Left lobe of liver (tissue), 2 donors: ENCODE results near the gene CSRNP3. TPM values are rescaled to one million over a fixed set of nuclear protein-coding genes. Genes with fewer than 3 reads are reported as not detected.
A peak's percentile ranks its signal among the peaks of the same experiment; 100 is the strongest.

Experiments used
- ATAC-seq: fragments of 200-7000 bp; cut with Tn5 transposase; one replicate; pipeline ENCODE4 v1.9.1; 2020; ENCODE audit warnings: mild to moderate bottlenecking, moderate library complexity
- DNase-seq: peaks from one replicate; pipeline ENCODE4 v3.0.0-alpha.2; 2020; ENCODE audit warnings: low spot score
- total RNA-seq: library from RNA; stranded (reverse); gene quantifications from one replicate; pipeline ENCODE4 v1.2.1, GENCODE V29; 2021
- donor health status: DM: no; HTN: no; CAD: no; lungs with moderate emphysema.
- donor health status: DM: no; HTN: yes; CAD: no.

CSRNP3 gene
- total RNA-seq, 1 donor from 2014 or later, result 2.6 TPM

- DNase-seq (no peak), ATAC-seq (no peak)
Observed at GRCh38 chr2:165536851-165537499, 67.5 kb downstream of the CSRNP3 start.

GRCh38 chr2:165539985-165540384, 70.5 kb downstream of the CSRNP3 start:
- no peak for DNase-seq
- no peak for ATAC-seq

- DNase-seq, result no peak
- ATAC-seq, result no peak
Observed at GRCh38 chr2:165544897-165545296, 75.4 kb downstream of the CSRNP3 start.

GRCh38 chr2:165547900-165548299, 78.4 kb downstream of the CSRNP3 start:
- ATAC-seq (no peak), DNase-seq (no peak)

- DNase-seq (no peak), ATAC-seq (no peak)
Observed at GRCh38 chr2:165549619-165550018, 80.1 kb downstream of the CSRNP3 start.

DNA sequence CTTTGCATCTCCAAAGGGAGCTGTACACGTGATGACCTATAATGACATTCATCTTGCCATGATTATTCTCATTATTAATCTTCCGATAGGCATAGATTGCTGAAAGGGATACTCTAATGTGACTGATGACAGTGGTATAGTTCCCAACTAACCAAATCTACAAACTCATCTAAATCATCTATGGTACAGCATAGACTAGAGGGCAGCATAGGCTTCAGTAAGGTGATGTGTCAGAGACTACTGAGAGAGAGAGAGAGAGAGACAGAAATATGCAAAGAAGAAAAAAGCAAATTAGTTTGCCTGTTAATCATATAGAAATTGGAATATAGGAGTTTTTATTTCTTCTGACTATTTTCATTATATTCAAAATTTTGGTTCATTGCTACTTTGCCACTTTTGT, 89.3 kb downstream of the CSRNP3 start:
- DNase-seq (no peak), ATAC-seq (peak; percentile 63)

DNA sequence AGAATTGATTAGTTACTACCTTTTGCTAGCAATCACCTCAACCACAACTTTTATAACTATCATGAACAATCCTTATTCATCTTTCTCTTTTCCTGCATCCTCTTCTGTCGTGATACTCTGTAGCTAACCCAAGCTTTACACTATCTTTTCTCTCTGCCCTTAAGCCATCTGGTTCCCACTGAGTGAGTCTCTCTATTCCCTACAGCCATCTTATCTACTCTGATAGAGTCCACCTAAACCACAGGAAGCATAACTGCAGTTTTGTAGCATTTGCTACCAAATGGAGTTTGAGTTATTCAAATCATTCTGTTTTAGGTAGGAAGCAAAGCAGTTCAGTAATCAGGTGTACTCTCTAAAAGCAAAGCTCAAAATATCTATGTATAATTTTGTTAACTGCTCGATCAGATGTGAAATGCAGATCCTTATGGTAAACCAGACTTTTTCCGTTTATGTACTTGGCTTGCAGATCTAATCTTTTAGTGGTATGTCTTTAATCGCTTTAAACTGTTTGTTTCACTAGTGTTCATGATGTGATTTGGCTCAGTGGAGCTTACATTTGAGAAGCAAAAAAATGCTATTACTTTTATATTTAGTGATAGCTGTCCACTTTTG, 91.0 kb downstream of the CSRNP3 start:
- no peak for ATAC-seq
- no peak for DNase-seq

GRCh38 chr2:165561516-165561915, 92.0 kb downstream of the CSRNP3 start:
- ATAC-seq (no peak), DNase-seq (no peak)

DNA sequence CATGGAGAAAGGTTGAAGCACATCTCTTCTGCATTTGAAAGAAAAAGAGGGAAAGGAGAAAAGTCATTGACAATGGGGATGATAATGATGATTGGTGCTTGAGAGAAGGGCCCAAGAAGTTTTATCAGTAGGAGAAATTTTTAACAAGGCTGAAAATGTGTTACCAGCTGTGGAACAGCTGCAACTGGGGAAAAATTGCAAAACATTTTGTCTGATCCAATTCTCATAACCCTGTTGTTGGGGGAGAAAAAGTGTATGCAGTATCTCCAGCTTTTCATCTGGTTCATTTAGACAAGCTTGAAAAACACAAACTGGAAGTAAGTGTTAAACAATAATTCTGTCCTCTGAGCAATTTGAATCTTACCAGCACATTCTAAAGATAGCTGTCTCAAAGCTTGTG, 92.7 kb downstream of the CSRNP3 start:
- DNase-seq, result no peak
- ATAC-seq, result no peak

- no peak for ATAC-seq
- DNase-seq, result no peak
Observed at GRCh38 chr2:165563468-165564225, 94.1 kb downstream of the CSRNP3 start.

GRCh38 chr2:165566008-165566407, 96.5 kb downstream of the CSRNP3 start:
- DNase-seq, result no peak
- no peak for ATAC-seq

- DNase-seq, result no peak
- no peak for ATAC-seq
Observed at GRCh38 chr2:165567273-165567672, 97.8 kb downstream of the CSRNP3 start.

- ATAC-seq, result no peak
- no peak for DNase-seq
Observed at GRCh38 chr2:165568361-165568760, 98.9 kb downstream of the CSRNP3 start.

DNA sequence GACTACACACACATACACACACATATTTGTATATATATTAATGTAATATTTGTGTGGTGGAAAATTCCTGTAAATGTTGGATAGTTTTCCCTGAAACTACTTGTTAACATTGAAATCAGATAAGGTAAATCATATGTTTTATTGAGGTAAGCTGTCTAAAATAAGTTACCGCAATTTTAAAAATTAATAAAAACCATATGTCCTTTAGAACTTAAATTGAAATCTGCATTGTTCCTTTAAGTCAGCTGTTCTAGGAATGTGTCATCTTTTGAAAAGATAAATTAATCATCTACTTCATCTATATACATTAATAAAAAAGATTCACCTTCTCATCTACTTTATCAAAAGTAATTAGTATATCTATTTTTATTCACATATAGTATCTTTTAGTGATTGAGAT, 102.0 kb downstream of the CSRNP3 start:
- ATAC-seq (no peak), DNase-seq (no peak)

GRCh38 chr2:165572151-165572550, 102.7 kb downstream of the CSRNP3 start:
- ATAC-seq (no peak), DNase-seq (no peak)

DNA sequence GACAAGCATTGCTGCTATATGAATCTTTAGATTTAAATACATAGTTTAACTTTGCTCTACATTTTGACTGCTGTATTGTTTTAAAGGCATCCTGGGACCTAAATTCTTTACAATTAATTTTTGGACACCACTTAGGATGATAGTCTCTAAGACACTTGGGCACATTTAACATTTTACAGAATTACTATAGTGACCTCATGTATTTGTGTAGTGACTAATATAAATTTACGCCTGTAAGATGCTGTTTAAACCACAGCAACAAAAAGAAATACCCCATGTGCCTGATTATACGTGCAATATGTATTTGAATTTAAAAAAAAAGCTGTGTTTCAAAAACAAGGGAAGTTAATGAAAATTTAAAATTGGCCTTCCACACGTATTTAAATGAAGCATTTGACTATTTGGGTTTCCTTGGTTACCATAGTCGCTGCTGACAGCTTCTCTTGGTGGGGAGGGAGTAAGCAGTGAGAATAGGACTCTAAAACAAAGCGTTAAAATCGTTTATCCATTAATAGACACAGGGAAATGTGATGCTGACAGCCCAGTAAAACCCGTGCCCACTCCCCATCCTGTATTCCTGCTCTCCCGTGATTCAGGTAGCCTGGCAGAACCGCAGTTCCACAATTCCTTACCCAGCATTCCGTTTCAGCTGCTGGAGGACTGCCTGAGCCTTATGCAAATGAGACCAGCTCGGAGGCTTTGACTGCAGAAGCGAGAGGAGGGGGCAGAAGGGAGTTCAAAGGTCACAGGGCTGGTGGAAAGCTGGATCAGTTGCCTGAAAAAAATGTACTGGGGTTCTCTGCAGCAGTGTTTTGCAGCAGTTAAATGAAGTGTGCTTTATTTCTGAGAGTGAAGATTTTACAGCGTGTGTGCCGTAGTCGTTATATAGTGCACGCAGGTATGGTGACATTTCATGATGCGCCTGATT, 104.3 kb downstream of the CSRNP3 start:
- DNase-seq (peak; percentile 79), ATAC-seq (peak; percentile 99)

GRCh38 chr2:165575044-165575615, 105.6 kb downstream of the CSRNP3 start:
- ATAC-seq, result no peak
- no peak for DNase-seq

DNA sequence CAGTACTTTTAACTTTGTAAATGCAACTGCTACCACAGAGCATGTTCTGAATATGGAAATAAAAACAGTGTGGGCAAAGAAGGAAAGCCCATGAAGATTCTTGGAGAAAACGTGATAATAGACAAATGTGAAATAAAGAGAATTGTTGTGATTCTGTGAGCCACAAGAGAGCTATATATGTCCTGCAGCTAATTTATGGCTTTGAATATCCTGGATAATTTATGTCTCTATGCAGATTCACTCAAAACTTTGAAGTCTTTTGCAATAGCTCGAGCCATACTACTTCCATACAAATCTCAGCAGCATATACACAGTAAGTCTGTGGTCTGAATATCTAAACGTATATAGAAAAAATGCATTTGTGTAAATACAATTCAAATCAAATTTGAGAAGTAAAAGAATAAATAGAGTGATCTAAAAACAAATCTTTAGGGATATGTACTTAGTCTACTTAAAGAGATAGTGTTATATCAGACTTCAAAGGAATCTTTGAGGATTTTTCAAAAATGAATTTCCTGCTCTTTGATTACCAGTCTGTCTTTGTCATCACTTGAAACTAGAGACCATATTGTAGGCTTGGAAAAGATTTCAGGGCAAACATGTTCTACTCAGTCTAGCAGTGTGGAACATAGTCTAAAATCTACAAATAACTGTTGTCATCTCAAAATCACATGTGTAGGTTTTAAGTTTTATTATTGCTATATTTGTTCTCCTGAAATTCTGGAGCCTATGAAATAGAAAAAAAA, 107.1 kb downstream of the CSRNP3 start:
- DNase-seq, result no peak
- ATAC-seq, result no peak

DNA sequence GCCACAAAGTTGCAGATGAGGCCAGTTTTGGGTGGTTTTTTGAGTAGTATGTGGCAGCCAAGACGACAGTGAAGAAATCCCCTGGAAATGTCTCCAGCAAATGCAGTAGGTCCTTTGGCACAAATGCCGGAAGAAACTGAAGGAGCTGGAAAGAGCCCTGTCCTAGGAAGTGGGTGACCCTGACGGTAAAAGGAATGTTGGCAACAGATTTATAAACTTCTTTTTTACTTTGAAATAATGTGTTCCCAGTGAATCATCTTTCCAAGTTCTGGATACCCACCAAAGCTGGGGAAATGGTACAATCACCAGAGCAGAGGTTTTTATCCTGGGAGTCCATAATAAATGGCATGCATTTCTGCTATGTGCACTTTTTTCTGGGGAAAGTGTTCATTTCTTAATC, 112.9 kb downstream of the CSRNP3 start:
- DNase-seq (no peak), ATAC-seq (no peak)

DNA sequence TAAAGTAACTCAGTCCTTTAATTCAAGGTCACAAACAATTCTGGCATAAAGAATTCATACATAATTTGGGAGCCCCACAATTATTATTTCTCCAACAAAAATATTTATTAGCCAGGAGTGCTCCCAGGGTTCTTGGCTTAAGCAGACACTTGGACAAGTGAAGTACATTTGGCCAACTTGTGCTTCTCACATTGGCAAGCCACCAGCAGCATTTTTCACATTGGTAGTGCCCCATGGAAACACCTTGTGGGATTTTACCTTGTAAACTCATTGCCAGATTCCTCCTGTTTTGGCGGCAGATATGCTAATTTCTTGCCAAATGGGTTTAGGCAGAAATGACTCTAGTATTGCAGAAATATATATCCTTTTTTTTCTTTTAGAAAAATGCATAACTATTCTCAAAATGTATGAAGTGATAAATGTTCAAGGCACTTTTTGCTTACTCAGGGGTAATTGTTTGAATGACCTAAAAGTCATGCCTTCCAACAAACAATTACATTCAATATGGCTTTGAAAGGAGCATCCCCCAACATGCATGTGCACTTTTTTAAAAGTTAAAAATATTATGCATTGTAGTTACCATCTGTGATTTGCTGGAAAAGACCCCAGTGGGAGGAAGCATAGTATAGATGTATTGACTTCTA, 113.5 kb downstream of the CSRNP3 start:
- ATAC-seq (peak; percentile 52), DNase-seq (no peak)
